Measurements from ENCODE around the gene HES1.

Gene HES1

DNA sequence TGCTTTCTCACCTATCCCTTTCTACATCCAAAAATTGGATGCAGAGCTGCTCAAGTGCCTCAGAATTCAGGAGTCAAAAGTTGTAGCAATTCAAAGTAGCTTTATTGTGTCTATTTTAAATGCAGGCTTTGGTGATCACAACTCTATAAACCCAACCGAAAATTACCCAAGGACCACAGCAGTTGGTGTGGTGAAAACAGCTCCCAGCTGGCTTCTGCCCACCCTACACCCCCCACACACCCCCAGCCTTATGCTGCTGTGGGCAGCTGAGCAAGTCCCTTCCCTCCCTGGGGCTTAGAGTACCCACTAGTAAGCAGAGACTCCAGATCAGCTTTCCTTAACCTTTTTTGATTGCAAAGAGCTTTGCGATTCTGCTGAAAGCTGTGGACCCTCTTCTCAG, 5.8 kb upstream of the HES1 start:
- Histone ChIP-seq H3K9ac (ENCODE audit: low read length) (no peak overlapping the region), H3K9me3 (ENCODE audit: control insufficient read depth, low read depth, low read length) (no peaks in the 10 kb centered on the region), H3K27me3 (ENCODE audit: control insufficient read depth, insufficient read depth, low read length) (peaks cover 35% of the 10 kb centered on the region), H3K4me1 (ENCODE audit: control insufficient read depth, low read depth, low read length) (peaks cover 44% of the 10 kb centered on the region), H3K4me3 (ENCODE audit: low read length) (peak overlapping the region; percentile 14), H3K36me3 (ENCODE audit: control insufficient read depth, low read depth, low read length) (no peaks in the 10 kb centered on the region), H3K27ac (ENCODE audit: low read length) (no peak overlapping the region)

DNA sequence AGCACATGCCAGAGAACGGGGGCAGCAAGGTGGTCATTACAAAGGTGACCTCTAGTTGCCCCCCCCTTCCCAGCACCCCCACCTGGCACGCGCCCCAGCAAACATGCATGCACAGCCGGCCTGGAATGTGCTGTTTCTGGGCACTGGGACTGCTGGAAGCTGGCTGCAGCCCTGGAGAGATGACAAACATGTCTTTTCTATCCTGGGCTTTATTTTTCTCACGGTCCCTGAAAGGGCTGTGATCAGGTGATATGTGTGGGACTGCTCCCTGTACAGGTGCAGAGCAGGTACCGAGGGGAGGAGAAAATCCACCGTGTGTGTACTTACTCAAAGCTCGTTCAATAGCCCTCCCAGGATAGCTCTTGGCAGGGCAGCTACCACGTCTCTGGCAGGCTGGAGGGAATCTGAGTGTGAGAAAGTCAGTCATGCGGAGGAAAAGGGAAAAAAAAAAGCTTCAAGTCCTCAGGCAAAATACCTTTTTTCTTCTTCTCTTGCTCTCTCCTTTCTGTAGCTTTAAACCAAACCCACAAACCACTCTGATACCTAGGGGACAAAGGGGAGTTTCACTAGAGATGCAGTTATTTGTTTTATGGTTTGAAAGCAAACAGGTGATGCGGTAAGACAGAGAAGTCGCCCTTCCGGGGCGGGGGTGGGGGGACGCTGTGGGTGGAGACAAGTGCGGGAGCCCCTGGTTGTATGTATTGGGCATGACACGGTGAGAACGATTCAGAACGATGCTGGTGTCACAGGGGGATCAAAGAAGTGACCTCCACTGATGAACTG, 5.0 kb upstream of the HES1 start:
- peaks cover 35% of the 10 kb centered on the region for H3K27me3 ChIP-seq (ENCODE audit: control insufficient read depth, insufficient read depth, low read length)
- H3K9me3 ChIP-seq (ENCODE audit: control insufficient read depth, low read depth, low read length), result no peaks in the 10 kb centered on the region
- no peak overlapping the region for H3K27ac ChIP-seq (ENCODE audit: low read length)
- no peak overlapping the region for H3K9ac ChIP-seq (ENCODE audit: low read length)
- H3K36me3 ChIP-seq (ENCODE audit: control insufficient read depth, low read depth, low read length), result no peaks in the 10 kb centered on the region
- peak overlapping the region; percentile 11 for H3K4me3 ChIP-seq (ENCODE audit: low read length)
- H3K4me1 ChIP-seq (ENCODE audit: control insufficient read depth, low read depth, low read length), result peaks cover 44% of the 10 kb centered on the region

DNA sequence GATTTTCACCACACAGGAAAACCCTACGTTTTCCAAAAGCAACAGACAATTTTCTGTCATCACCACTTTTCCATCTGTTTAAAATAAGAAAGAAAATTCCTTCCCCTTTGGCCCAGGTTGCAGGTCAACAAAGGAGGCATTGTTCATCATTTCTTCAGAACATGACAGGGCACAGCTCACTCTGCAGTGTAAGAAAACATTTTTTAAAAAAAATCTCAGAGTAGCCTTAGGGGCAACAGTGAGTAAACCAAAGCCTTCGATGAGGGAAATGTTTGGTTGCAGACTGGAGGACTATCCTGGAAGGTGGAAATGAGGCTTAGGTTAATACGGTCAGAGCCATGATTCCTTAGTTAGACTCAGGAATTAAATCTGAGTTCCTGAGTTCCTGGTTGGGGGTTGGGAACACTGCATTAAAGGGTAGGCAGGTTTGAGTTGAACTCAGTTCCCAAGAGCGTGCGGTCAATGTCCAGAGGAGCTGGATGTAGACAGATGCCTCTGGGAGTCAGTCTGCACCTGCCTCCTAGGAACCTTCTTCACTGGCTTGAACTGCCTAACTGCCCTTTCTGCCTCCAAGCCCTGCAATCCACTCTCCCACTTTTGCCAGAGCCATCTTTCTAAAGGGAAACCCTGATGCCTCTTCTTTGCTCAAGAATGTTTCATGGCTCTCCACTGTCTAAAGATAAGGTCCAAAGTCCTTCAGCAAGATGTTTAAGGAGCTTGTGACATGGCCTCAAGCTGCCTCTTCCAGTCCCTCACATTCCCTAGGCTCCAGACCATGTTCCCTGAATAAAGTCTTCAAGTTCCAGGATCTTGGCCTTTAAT, 3.3 kb upstream of the HES1 start:
- Histone ChIP-seq H3K27ac (ENCODE audit: low read length) (no peak overlapping the region), H3K9ac (ENCODE audit: low read length) (no peak overlapping the region), H3K36me3 (ENCODE audit: control insufficient read depth, low read depth, low read length) (no peaks in the 10 kb centered on the region), H3K4me1 (ENCODE audit: control insufficient read depth, low read depth, low read length) (peaks cover 44% of the 10 kb centered on the region), H3K27me3 (ENCODE audit: control insufficient read depth, insufficient read depth, low read length) (peaks cover 39% of the 10 kb centered on the region), H3K9me3 (ENCODE audit: control insufficient read depth, low read depth, low read length) (no peaks in the 10 kb centered on the region), H3K4me3 (ENCODE audit: low read length) (peak overlapping the region; percentile 34)

DNA sequence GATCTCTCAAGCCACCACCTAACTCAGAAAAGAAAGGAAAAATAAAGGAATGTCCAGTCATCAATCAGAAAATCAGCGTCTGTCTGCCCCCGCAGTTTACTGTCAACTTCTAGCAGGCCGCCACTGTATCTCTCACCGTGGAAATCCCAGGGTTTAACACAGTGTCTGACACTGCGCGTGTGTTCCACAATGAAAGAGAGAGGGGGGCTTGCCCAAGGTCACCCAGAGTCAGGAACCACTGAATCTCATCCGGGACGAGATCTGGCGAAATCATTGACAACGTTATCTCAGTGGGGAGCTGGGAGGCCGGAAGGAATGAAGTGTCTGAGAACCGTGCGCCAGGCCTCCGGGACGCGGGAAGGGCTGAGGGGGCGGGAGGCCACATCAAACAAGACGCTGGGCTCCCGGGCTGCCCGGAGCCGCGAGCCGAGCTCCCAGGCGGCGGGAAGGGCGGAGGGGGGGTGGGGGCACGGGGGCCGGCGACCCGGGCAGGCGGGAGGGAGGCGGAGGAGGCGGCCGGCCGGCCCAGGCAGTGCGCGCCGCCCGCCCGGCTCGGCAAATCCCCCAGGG, 2.2 kb upstream of the HES1 start:
- H3K36me3 ChIP-seq (ENCODE audit: control insufficient read depth, low read depth, low read length), result peaks cover 3% of the 10 kb centered on the region

DNA sequence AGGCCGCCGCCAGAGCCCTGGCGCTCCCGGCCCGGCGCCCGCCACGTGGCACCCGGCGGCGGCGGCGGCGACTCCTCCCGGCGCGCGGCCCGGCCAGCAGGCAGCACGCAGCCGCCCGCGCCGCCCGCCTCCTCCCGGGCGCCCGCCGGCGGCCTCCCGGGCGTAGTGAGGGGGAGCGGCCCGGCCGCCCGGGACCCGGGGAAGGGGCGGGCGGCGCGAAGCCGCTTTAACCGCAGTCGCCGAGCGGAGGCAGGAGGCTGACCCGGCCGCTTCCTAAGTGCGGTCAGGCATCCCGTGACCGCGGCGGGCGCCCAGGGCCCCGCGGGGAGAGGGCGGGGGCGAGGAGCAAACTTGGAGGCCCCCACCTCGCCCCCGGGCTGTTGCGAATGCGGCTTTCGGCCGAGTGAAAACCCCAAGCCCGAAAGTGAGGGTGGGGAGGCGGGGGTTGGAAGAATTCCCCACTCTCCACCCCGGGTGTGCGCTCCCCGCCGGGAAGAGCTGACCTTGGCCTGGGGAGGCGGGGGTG, 1.7 kb upstream of the HES1 start:
- no peak overlapping the region for H3K27ac ChIP-seq (ENCODE audit: low read length)
- peak overlapping the region; percentile 83 for H3K4me3 ChIP-seq (ENCODE audit: low read length)
- H3K27me3 ChIP-seq (ENCODE audit: control insufficient read depth, insufficient read depth, low read length), result peaks cover 54% of the 10 kb centered on the region
- no peaks in the 10 kb centered on the region for H3K9me3 ChIP-seq (ENCODE audit: control insufficient read depth, low read depth, low read length)
- H3K4me1 ChIP-seq (ENCODE audit: control insufficient read depth, low read depth, low read length), result peaks cover 57% of the 10 kb centered on the region
- peaks cover 4% of the 10 kb centered on the region for H3K36me3 ChIP-seq (ENCODE audit: control insufficient read depth, low read depth, low read length)
- peak overlapping the region; percentile 58 for H3K9ac ChIP-seq (ENCODE audit: low read length)

More for the DNA sequence above, 2.2 kb upstream of the HES1 start:
- peak overlapping the region; percentile 34 for H3K4me3 ChIP-seq (ENCODE audit: low read length)
- peak overlapping the region; percentile 29 for H3K9ac ChIP-seq (ENCODE audit: low read length)
- peaks cover 49% of the 10 kb centered on the region for H3K27me3 ChIP-seq (ENCODE audit: control insufficient read depth, insufficient read depth, low read length)
- peaks cover 52% of the 10 kb centered on the region for H3K4me1 ChIP-seq (ENCODE audit: control insufficient read depth, low read depth, low read length)
- no peaks in the 10 kb centered on the region for H3K9me3 ChIP-seq (ENCODE audit: control insufficient read depth, low read depth, low read length)
- H3K27ac ChIP-seq (ENCODE audit: low read length), result no peak overlapping the region

DNA sequence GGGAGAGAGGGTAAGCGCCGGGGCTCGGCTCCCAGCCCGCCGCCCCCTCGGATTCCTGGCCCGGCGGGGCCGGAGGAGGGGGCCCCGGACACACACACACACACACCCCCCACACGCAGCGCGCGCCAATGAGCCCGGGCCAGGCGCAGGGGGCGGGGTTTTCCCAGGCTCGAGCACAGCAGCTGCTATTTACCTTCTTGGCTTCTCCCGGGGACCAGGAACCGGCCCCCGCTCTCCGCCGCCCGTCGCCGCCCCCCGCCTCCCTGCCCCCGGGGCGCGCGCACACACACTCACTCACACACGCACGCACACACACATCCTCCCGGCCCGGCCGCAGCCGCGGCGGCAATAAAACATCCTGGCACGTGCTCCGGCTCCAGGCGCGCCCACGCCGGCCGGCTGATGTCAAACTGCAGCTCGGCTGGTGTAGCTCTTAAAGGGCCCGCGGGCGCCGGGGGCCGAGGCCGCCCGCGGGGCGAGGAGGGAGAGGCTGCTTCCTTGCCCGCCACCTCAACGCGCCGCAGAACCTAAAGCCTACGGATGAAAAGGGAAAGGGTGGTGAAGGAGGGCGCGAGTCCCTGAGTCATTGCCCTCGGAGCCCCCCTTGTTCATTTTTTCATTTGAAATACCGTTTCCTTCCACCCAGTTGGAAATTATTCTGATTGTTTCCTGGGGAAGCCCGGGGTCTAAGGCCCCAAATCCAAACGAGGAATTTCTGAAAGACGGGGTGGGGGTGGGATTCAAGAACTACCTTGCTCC, 1.0 kb upstream of the HES1 start:
- Histone ChIP-seq H3K27me3 (ENCODE audit: control insufficient read depth, insufficient read depth, low read length) (peaks cover 57% of the 10 kb centered on the region), H3K4me3 (ENCODE audit: low read length) (peak overlapping the region; percentile 83), H3K4me1 (ENCODE audit: control insufficient read depth, low read depth, low read length) (peaks cover 55% of the 10 kb centered on the region), H3K36me3 (ENCODE audit: control insufficient read depth, low read depth, low read length) (peaks cover 4% of the 10 kb centered on the region), H3K9ac (ENCODE audit: low read length) (peak overlapping the region; percentile 58), H3K27ac (ENCODE audit: low read length) (no peak overlapping the region), H3K9me3 (ENCODE audit: control insufficient read depth, low read depth, low read length) (no peaks in the 10 kb centered on the region)

DNA sequence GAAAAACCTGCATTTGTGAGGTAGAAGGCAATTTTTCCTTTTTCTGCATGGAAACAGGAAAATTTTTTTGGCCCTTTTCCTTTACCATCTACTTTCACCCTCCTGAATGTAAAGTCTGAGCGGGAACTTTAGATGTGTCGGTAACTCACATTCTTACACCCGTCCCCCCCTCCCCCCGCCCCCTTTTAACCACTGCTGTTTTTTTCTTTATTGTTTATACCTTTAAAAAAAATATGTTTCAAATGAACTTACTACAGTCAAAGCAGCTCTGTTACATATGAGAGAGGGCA, 487 bp upstream of the HES1 start:
- Histone ChIP-seq H3K4me1 (ENCODE audit: control insufficient read depth, low read depth, low read length) (peaks cover 55% of the 10 kb centered on the region), H3K9me3 (ENCODE audit: control insufficient read depth, low read depth, low read length) (no peaks in the 10 kb centered on the region), H3K27me3 (ENCODE audit: control insufficient read depth, insufficient read depth, low read length) (peaks cover 57% of the 10 kb centered on the region), H3K4me3 (ENCODE audit: low read length) (peak overlapping the region; percentile 83), H3K27ac (ENCODE audit: low read length) (no peak overlapping the region), H3K36me3 (ENCODE audit: control insufficient read depth, low read depth, low read length) (peaks cover 4% of the 10 kb centered on the region), H3K9ac (ENCODE audit: low read length) (peak overlapping the region; percentile 43)

DNA sequence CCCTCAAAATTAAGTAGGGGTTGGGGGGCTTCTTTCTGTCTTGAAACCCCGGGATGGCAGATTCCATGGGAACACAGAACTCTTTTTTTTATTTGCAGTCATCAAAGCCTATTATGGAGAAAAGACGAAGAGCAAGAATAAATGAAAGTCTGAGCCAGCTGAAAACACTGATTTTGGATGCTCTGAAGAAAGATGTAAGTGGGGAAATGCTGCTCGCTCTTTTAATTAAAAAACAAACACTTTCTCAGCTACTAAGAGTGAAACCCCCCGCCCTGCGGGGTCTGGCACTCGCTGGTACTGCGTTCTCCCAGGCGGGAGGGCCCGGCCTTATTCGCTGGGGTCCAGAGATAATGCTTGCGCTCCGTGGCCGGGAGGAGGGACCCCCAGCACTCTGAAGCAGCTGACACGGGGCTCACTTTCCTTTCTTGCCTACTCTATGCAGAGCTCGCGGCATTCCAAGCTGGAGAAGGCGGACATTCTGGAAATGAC, 615 bp downstream of the HES1 start:
- H3K4me3 ChIP-seq (ENCODE audit: low read length), result peak overlapping the region; percentile 83
- H3K9me3 ChIP-seq (ENCODE audit: control insufficient read depth, low read depth, low read length), result no peaks in the 10 kb centered on the region
- H3K36me3 ChIP-seq (ENCODE audit: control insufficient read depth, low read depth, low read length), result peaks cover 4% of the 10 kb centered on the region
- peaks cover 46% of the 10 kb centered on the region for H3K4me1 ChIP-seq (ENCODE audit: control insufficient read depth, low read depth, low read length)
- no peak overlapping the region for H3K27ac ChIP-seq (ENCODE audit: low read length)
- peak overlapping the region; percentile 51 for H3K9ac ChIP-seq (ENCODE audit: low read length)
- peaks cover 47% of the 10 kb centered on the region for H3K27me3 ChIP-seq (ENCODE audit: control insufficient read depth, insufficient read depth, low read length)

DNA sequence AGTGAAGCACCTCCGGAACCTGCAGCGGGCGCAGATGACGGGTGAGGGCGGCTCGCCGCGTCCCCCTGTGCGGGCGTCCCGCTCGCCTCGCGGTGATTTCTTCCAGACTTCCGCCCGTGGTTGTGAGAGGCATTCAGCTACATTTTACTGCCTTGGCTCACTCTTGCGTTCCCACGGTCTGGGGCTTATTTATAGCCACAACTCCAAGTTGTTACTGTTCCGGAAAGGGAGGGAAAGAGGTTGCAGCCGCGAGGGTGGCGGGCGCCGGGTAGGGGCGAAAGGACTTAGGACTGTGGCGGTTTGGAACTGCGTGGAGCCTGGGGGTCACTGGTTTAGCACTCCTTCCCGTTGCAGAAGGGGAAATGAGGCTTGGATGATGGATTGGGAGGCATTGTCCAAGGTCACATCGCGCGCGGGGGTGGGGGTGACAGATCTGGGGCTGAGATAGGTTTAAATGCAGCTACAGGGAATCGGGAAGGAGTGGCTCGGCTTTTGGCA, 1.1 kb downstream of the HES1 start:
- H3K9me3 ChIP-seq (ENCODE audit: control insufficient read depth, low read depth, low read length), result no peaks in the 10 kb centered on the region
- peaks cover 47% of the 10 kb centered on the region for H3K4me1 ChIP-seq (ENCODE audit: control insufficient read depth, low read depth, low read length)
- no peak overlapping the region for H3K27ac ChIP-seq (ENCODE audit: low read length)
- H3K4me3 ChIP-seq (ENCODE audit: low read length), result peak overlapping the region; percentile 83
- peaks cover 4% of the 10 kb centered on the region for H3K36me3 ChIP-seq (ENCODE audit: control insufficient read depth, low read depth, low read length)
- peaks cover 42% of the 10 kb centered on the region for H3K27me3 ChIP-seq (ENCODE audit: control insufficient read depth, insufficient read depth, low read length)
- peak overlapping the region; percentile 51 for H3K9ac ChIP-seq (ENCODE audit: low read length)

DNA sequence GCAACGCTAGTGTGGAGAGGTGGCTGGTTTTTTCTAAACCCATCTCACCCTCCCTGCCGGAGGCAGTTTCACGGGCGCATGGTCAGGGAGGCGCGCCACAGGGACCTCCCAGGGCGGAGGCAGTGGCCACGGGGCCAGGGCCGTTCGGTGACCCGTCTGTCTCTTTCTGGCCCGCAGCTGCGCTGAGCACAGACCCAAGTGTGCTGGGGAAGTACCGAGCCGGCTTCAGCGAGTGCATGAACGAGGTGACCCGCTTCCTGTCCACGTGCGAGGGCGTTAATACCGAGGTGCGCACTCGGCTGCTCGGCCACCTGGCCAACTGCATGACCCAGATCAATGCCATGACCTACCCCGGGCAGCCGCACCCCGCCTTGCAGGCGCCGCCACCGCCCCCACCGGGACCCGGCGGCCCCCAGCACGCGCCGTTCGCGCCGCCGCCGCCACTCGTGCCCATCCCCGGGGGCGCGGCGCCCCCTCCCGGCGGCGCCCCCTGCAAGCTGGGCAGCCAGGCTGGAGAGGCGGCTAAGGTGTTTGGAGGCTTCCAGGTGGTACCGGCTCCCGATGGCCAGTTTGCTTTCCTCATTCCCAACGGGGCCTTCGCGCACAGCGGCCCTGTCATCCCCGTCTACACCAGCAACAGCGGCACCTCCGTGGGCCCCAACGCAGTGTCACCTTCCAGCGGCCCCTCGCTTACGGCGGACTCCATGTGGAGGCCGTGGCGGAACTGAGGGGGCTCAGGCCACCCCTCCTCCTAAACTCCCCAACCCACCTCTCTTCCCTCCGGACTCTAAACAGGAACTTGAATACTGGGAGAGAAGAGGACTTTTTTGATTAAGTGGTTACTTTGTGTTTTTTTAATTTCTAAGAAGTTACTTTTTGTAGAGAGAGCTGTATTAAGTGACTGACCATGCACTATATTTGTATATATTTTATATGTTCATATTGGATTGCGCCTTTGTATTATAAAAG, 1.8 kb downstream of the HES1 start:
- Histone ChIP-seq H3K27ac (ENCODE audit: low read length) (no peak overlapping the region), H3K9ac (ENCODE audit: low read length) (peak overlapping the region; percentile 51), H3K9me3 (ENCODE audit: control insufficient read depth, low read depth, low read length) (no peaks in the 10 kb centered on the region)

More for the DNA sequence above, 1.8 kb downstream of the HES1 start:
- Histone ChIP-seq H3K4me1 (ENCODE audit: control insufficient read depth, low read depth, low read length) (peaks cover 46% of the 10 kb centered on the region), H3K27me3 (ENCODE audit: control insufficient read depth, insufficient read depth, low read length) (peaks cover 42% of the 10 kb centered on the region), H3K36me3 (ENCODE audit: control insufficient read depth, low read depth, low read length) (peaks cover 4% of the 10 kb centered on the region), H3K4me3 (ENCODE audit: low read length) (peak overlapping the region; percentile 83)

All from iPS-18a (cell line).